ENCODE results near the gene UGDH.

Gene UGDH

DNA sequence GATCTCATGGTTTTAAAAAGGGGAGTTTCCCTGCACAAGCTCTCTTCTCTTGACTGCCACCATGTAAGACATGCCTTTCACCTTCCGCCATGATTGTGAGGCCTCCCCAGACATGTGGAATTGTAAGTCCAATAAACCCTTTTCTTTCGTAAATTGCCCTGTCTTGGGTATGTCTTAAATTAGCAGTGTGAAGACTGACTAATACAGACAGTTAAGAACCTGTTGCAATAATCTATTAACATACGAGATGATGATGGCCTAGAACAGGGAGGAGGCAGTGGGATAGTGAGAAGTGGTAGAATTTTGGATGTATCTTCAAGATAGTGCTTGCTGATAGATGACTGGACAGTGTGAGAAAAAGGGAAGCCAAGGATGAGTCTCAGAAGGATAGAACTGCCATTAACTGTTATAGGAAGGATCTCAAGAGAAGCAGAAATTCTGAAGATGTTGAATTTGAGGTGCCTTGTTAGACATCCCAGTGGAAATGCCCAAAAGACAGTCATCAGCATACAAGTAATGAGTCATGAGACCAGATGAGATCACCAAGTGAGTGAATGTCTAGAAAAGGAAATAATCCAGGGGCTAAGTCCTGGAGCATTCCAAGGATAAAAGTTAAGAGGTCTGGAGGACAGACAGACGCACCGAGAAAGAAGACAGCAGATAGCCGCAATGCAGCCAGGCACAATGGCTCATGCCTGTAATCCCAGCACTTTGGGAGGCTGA, 38.8 kb upstream of the UGDH start:
- no peak overlapping the region for H3K4me3 ChIP-seq (ENCODE audit: low read depth, low read length)
- DNase-seq (ENCODE audit: low read depth) = no peak
- TF ChIP-seq, protein P1, sequence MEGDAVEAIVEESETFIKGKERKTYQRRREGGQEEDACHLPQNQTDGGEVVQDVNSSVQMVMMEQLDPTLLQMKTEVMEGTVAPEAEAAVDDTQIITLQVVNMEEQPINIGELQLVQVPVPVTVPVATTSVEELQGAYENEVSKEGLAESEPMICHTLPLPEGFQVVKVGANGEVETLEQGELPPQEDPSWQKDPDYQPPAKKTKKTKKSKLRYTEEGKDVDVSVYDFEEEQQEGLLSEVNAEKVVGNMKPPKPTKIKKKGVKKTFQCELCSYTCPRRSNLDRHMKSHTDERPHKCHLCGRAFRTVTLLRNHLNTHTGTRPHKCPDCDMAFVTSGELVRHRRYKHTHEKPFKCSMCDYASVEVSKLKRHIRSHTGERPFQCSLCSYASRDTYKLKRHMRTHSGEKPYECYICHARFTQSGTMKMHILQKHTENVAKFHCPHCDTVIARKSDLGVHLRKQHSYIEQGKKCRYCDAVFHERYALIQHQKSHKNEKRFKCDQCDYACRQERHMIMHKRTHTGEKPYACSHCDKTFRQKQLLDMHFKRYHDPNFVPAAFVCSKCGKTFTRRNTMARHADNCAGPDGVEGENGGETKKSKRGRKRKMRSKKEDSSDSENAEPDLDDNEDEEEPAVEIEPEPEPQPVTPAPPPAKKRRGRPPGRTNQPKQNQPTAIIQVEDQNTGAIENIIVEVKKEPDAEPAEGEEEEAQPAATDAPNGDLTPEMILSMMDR (IDR thresholded peaks at IDR 0.05; ENCODE audit: insufficient read depth, low read depth, low read length, missing control alignments) = no peak

DNA sequence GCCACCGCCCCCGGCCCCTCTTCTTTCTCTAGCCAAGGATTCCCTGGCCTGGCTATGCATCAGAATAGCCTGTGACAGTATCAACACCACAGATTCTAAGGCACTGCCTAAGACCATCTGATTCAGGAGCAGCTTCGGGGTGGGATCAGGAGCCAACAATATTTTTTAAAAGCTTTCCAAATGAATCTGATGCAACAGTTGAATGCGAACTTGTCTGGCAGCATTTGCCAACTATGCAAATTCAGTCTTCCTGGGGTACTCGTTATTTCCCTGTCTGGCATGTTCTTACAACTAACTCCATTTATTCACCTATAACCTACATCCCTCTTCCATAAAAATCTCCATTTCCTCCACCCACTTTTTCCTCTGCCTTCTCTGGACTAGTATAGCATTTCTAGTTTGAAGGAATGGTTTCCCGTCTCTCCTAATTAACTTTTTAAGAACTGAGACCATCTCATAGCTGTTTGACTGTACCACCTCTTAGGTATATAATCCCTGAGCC, 36.2 kb upstream of the UGDH start:
- no peak for DNase-seq (ENCODE audit: low read depth)
- no peak overlapping the region for H3K4me3 ChIP-seq (ENCODE audit: low read depth, low read length)
- TF ChIP-seq, protein P1 (IDR thresholded peaks at IDR 0.05; ENCODE audit: insufficient read depth, low read depth, low read length, missing control alignments) = no peak

DNA sequence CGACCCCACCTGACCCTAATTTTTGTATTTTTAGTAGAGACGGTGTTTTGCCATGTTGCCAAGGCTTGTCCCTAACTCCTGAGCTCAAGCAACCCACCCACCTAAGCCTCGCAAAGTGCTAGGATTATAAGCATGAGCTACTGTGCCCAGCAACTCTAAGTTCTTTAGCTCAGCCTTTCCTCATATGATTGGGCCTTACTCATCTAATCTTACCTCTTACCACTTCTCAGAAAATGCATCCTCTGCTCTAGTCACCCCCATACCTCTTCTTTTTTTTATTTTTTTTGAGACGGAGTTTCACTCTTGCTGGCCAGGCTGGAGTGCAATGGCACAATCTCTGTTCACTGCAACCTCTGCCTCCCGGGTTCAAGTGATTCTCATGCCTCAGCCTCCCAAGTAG, 35.6 kb upstream of the UGDH start:
- no peak overlapping the region for H3K4me3 ChIP-seq (ENCODE audit: low read depth, low read length)
- no peak for DNase-seq (ENCODE audit: low read depth)
- TF ChIP-seq, protein P1 (IDR thresholded peaks at IDR 0.05; ENCODE audit: insufficient read depth, low read depth, low read length, missing control alignments) = no peak

DNA sequence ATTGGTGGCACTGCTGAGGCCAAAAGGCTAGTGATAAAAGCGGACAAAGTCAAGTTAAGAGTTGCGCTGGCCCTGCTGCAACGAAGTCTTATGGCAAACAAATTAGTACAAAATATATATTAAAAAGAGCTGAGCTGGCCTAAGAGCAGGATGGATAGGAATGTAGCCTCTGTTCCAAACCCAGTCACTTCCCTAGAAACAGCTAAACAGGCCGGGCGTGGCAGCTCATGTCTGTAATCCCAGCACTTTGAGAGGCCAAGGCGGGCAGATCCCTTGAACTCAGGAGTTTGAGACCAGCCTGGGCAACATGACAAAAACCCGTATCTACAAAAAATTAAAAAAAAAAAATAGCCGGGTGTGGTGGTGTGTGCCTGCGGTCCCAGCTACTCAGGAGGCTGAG, 32.4 kb upstream of the UGDH start:
- TF ChIP-seq, protein P1 (IDR thresholded peaks at IDR 0.05; ENCODE audit: insufficient read depth, low read depth, low read length, missing control alignments) = no peak
- no peak for DNase-seq (ENCODE audit: low read depth)
- no peak overlapping the region for H3K4me3 ChIP-seq (ENCODE audit: low read depth, low read length)

DNA sequence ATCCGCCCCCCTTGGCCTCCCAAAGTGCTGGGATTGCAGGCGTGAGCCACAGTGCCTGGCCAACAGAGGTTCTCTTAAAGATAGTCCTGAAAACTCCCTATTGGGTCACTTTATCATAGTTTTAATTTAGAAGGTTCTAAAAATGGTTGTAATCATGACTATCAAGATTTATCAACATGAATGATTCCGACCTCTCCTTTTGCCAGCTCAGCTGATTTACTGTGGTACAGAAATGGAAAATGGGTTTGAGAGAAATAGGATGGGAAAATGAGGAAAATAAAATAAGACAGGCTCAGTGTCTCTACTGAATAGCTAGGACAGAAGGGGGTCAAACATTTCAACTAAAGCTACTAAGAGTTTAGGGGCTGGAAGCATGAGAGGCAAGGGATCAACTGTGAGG, 28.2 kb upstream of the UGDH start:
- H3K4me3 ChIP-seq (ENCODE audit: low read depth, low read length) = no peak overlapping the region
- TF ChIP-seq, protein P1 (IDR thresholded peaks at IDR 0.05; ENCODE audit: insufficient read depth, low read depth, low read length, missing control alignments) = no peak
- no peak for DNase-seq (ENCODE audit: low read depth)

DNA sequence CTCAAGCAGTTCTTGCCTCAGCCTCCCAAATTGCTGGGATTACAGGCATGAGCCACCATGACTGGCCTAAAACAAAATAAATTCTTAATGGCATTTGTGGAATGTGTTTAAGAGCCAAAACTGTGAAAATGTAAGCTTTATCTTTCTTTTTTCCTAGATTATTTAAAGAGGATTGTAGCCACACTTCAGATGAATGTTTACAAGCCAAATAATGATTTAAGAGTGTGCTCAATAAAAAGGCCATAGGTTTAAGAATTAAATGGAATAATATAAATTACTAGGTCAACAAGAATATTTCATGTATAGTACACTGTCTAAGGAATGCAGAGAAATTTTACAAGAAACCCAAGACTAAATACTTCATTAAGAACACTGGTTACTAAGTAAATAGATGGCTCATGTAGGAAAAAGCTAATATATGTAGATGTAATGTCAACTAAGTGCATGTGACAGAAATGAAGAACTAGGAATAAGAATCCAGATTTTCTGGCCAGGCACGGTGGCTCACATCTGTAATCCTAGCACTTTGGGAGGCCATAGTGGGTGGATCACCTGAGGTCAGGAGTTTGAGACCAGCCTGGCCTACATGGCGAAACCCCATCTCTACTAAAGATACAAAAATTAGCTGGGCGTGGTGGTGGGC, 21.3 kb upstream of the UGDH start:
- H3K4me3 ChIP-seq (ENCODE audit: low read depth, low read length) = no peak overlapping the region
- TF ChIP-seq, protein P1 (IDR thresholded peaks at IDR 0.05; ENCODE audit: insufficient read depth, low read depth, low read length, missing control alignments) = no peak
- no peak for DNase-seq (ENCODE audit: low read depth)

All from GM12865 (cell line).